DMS53 (cell line): ENCODE measurements around the gene PRAMEF13.
"Not testable (repeated sequence)": the region's sequence is repeated elsewhere in the genome, so short reads cannot be mapped to it uniquely, and the experiment has no call there.

Experiments used
- DNase-seq: peaks from one replicate; lab custom pipeline; 2025; lab: John Stamatoyannopoulos, UW

PRAMEF13 gene, protein sequence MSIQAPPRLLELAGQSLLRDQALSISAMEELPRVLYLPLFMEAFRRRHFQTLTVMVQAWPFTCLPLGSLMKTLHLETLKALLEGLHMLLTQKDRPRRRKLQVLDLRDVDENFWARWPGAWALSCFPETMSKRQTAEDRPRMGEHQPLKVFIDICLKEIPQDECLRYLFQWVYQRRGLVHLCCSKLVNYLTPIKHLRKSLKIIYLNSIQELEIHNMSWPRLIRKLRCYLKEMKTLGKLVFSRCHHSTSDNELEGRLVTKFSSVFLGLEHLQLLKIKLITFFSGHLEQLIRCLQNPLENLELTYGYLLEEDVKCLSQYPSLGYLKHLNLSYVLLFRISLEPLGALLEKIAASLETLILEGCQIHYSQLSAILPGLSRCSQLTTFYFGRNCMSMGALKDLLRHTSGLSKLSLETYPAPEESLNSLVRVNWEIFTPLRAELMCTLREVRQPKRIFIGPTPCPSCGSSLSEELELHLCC

GRCh38 chr1:13201309-13201708 lies at the start of gene PRAMEF13:
Gene PRAMEF13, minus strand, starts transcription at chr1:13201409. Its CDS starts 1,820 bp downstream, at chr1:13199589.
- not testable (repeated sequence) for DNase-seq

DNA sequence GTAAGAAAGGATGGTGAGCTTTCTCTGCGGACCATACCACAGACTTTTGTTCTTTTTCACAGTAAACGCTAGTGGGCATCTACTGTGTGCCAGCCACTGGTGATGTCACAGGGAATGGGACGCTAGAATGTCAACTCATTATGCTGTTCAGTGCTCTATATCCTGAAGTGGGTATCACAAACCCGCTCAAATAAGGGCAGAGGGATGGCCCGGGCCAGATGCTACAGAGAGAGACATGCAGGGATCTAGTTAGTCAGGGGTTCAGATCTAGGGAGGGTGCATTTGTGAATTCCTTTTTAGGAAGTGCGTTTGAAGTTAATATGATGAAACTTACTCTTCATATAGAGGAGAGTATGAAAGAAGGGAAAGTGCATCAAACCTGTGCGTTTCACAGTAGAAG lies 45.9 kb upstream of the PRAMEF13 start:
- not testable (repeated sequence) for DNase-seq

- not testable (repeated sequence) for DNase-seq
These were observed 45.3 kb upstream of the PRAMEF13 start for GRCh38 chr1:13246554-13246871.

DNA sequence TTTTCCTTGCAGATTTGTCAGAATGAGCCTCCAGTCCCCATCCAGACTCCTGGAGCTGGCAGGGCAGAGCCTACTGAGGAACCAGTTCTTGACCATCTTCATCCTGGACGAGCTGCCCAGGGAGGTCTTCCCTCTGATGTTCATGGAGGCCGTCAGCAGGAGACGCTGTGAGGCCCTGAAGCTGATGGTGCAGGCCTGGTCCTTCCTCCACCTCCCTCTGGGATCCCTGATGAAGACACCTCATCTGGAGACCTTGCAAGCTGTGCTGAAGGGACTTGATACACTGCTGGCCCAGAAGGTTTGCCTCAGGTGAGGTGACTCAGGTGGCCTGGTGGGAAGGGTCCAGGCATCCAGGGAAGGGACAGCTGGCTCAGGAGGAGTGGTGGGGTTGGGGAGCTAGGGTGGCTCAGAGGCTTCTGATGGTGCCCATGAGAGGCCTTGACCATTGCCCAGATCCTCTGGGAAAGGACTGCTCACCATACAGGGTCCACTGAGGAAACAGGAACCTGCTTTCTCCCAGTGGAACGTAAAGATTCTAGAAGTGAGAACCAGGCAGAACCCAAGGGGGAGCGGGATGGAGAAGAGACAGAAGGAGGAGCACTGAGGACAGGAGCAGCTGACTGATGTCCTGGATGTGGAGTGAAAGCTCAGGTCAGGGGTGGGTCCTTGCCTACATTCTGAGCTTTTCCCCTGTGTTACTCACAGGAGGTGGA lies 44.8 kb upstream of the PRAMEF13 start:
- not testable (repeated sequence) for DNase-seq

GRCh38 chr1:13243536-13244263 lies 42.5 kb upstream of the PRAMEF13 start:
- DNase-seq = not testable (repeated sequence)

GRCh38 chr1:13239633-13240032 lies 38.4 kb upstream of the PRAMEF13 start:
- DNase-seq = not testable (repeated sequence)

DNA sequence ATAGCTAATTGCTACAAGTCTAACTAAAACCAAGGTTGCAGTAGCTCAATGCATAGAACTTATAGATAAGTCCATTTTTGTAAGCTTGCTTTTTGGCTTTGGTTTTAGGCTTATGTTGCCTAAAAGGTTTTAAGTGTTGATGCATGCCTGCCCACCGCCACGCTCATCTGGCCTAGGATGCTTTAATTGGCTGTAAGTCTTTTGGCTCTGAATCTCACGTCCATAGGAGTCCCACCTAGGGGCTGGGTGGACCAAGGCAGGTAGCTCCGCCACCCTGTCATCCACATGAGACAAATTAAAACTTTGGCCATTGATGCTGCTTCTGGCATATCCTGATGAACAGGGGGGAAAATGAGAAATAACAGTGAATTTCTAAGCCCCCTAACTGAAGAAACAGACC lies 36.4 kb upstream of the PRAMEF13 start:
- not testable (repeated sequence) for DNase-seq

DNA sequence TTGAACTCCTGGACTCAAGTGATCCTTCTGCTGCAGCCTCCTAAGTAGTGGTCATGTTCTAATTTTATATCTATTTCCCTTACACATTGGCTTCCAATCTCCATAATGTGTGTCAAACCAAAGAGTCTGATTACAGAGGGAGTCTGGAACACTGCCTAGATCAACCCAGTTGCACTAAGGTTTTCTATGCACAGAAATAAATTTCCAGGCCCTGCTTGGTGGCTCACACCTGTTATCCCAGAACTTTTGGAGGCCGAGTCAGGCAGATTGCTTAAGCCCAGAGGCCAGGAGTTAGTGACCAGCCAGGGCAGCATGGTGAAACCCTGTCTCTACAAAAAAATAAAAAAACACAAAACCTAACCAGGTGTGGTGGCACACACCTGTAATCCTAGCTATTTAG lies 32.8 kb upstream of the PRAMEF13 start:
- DNase-seq = not testable (repeated sequence)

- not testable (repeated sequence) for DNase-seq
These were observed 30.8 kb upstream of the PRAMEF13 start for GRCh38 chr1:13232056-13232455.

GRCh38 chr1:13231061-13231750 lies 30.0 kb upstream of the PRAMEF13 start:
- DNase-seq = not testable (repeated sequence)

- not testable (repeated sequence) for DNase-seq
These were observed 29.4 kb upstream of the PRAMEF13 start for GRCh38 chr1:13230601-13231000.

DNA sequence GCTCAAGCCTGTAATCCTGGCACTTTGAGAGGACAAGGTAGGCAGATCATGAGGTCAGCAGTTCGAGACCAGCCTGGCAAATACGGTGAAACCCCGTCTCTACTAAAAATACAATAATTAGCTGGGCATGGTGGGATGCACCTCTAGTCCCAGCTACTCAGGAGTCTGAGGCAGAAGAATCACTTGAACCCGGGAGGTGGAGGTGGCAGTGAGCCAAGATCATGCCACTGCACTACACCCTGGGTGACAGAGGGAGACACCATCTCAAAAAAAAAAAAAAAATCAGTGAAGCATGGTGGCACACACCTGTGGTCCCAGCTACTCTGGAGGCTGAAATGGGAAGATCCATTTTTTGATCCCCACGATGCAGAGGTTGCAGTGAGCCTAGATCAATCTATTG lies 28.9 kb upstream of the PRAMEF13 start:
- DNase-seq = not testable (repeated sequence)

- peak; percentile 56 for DNase-seq
These were observed 27.2 kb upstream of the PRAMEF13 start for GRCh38 chr1:13228343-13228781.

DNA sequence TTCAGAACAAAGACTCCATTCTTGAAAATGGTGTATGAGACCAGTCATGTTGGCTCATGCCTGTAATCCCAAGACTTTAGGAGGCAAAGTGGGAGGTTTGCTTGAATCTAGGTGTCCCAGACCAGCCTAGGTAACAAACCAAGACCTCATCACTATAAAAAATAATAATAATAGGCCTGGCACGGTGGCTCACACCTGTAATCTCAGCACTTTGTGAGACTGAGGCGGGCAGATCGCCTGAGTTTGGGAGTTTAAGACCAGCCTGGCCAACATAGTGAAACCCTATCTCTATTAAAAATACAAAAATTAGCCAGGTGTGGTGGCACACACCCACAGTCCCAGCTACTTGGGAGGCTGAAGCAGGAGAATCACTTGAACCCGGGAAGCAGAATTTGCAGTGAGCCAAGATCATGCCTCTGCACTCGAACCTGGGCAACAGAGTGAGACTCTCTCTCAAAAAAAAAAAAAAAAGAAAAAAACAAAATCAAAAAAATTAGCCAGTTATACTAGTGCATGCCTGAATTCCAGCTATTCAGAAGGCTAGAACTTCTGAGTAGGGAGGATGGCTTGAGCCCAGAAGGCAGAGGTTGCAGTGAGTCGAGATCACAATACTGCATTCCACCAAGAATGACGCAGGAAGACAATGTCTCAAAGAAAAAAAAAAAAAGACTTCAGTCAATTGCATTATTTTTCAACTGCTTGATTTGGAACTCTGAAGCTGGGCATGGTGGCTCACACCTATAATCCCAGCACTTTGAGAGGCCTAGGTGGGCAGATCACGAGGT lies 26.3 kb upstream of the PRAMEF13 start:
- DNase-seq = not testable (repeated sequence)

GRCh38 chr1:13225675-13226204 lies 24.5 kb upstream of the PRAMEF13 start, which contains the start of gene PRAMEF18:
Gene PRAMEF18, minus strand, starts transcription at chr1:13226154. Its CDS starts 48 bp downstream, at chr1:13226106.
- not testable (repeated sequence) for DNase-seq

DNA sequence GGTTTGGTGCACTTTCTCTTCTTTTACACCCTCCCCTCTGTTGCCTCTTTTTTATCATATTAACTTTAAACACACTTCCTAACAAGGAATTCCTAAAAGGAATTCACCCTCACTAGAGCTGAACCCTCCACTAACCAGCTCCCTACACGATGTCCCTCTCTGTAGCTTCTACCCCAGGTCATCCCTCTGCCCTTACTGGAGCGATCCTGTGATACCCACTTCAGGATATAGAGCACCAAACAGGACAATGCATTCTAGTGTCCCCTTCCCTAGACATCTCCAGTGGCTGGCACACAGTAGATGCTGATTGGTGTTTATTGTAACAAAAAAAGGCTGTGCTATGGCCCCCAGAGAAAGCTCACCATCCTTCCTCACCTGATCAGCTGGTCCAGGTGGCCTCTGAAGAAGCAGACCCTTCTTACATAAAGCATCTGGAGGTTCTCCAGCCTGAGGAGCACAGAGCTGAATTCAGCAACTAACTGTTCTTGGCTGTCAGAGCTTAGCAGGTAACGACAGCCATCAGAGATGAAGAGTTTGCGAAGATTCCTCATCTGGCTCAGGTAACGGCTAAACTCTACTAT lies 23.4 kb upstream of the PRAMEF13 start:
- DNase-seq = no peak

DNA sequence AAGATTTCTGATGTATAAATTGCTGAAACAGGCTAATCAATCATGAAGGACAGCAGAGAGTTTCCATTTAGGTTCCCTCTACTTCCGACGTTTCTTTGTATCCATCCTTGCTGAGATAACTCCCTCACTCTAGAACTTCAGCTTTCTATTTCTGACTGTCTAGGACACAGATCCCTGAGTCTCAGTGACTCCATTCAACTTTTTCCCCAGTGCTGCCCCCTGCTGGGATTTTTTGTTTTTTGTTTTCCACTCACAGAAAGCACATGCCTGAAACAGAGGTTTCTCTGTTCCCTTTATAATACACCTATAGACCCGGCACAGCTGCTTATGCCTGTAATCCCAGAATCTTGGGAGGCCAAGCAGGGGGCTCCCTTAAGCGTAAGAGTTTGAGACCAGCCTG lies 21.6 kb upstream of the PRAMEF13 start:
- DNase-seq = not testable (repeated sequence)

- DNase-seq = not testable (repeated sequence)
These were observed 18.0 kb upstream of the PRAMEF13 start for GRCh38 chr1:13219203-13219602.

DNA sequence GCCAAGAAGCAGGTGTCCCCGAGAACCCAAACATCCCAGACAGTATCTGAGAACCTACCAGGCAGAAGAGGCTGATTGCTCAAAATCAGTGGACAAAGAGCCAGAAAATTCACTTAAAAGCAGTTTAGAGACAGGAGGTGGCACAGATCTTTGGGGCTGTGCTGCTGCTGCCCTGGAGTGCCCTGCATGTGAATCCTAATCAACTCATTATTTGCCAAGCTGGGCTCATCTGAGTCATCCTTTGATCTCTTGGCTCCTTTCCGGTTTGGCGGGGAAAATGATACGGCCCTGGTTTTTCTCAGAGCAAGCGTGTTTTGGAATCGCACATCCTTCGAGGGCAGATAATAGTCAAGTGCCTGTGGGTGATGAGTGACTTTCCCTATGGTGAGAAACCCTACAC lies 15.4 kb upstream of the PRAMEF13 start:
- not testable (repeated sequence) for DNase-seq

- DNase-seq = not testable (repeated sequence)
These were observed 7.5 kb upstream of the PRAMEF13 start for GRCh38 chr1:13208712-13209111.
